ENCODE measurements around the gene CACNA2D3. TPM values are rescaled to one million over a fixed set of nuclear protein-coding genes. Genes with fewer than 3 reads are reported as not detected.

CACNA2D3 gene
- total RNA-seq, 4 donors from 2014 or later, result 0.83 to 5.0 (median 2.5) TPM

- intact Hi-C loops (cut with DNase I; ENCODE audit: low total_unique reads), result no loop called here
- no peaks in the 10 kb centered on the region for H3K4me1 ChIP-seq
- DNase-seq, result no peak
- no peak overlapping the region for H3K27ac ChIP-seq
- no peaks in the 10 kb centered on the region for H3K9me3 ChIP-seq
- H3K4me3 ChIP-seq, result no peak overlapping the region
- TF ChIP-seq POLR2A (IDR thresholded peaks at IDR 0.05) (no peak), CTCF (IDR thresholded peaks at IDR 0.05) (no peak)
- no peaks in the 10 kb centered on the region for H3K27me3 ChIP-seq
- H3K36me3 ChIP-seq, result no peaks in the 10 kb centered on the region
Observed at GRCh38 chr3:55007971-55008370, 885.6 kb downstream of the CACNA2D3 start.

GRCh38 chr3:55009372-55009771 is 887.0 kb downstream of the CACNA2D3 start:
- H3K9me3 ChIP-seq, result no peaks in the 10 kb centered on the region
- no peaks in the 10 kb centered on the region for H3K4me1 ChIP-seq
- intact Hi-C loops (cut with DNase I; ENCODE audit: low total_unique reads), result no loop called here
- no peaks in the 10 kb centered on the region for H3K36me3 ChIP-seq
- no peak for DNase-seq
- no peaks in the 10 kb centered on the region for H3K27me3 ChIP-seq
- H3K4me3 ChIP-seq, result no peak overlapping the region
- no peak overlapping the region for H3K27ac ChIP-seq
- no peak for TF ChIP-seq CTCF (IDR thresholded peaks at IDR 0.05)
- TF ChIP-seq POLR2A (IDR thresholded peaks at IDR 0.05), result no peak

GRCh38 chr3:55012091-55012490 is 889.7 kb downstream of the CACNA2D3 start:
- intact Hi-C loops (cut with DNase I; ENCODE audit: low total_unique reads), result no loop called here
- DNase-seq, result no peak
- Histone ChIP-seq H3K4me1 (no peaks in the 10 kb centered on the region), H3K27me3 (no peaks in the 10 kb centered on the region), H3K27ac (no peak overlapping the region), H3K9me3 (no peaks in the 10 kb centered on the region), H3K4me3 (no peak overlapping the region), H3K36me3 (no peaks in the 10 kb centered on the region)
- no peak for TF ChIP-seq POLR2A (IDR thresholded peaks at IDR 0.05)
- TF ChIP-seq CTCF (IDR thresholded peaks at IDR 0.05), result no peak

- H3K4me3 ChIP-seq, result no peak overlapping the region
- DNase-seq, result no peak
- no peaks in the 10 kb centered on the region for H3K4me1 ChIP-seq
- no peak overlapping the region for H3K27ac ChIP-seq
- no peaks in the 10 kb centered on the region for H3K36me3 ChIP-seq
- intact Hi-C loops (cut with DNase I; ENCODE audit: low total_unique reads), result no loop called here
- TF ChIP-seq POLR2A (IDR thresholded peaks at IDR 0.05) (no peak), CTCF (IDR thresholded peaks at IDR 0.05) (no peak)
- H3K27me3 ChIP-seq, result no peaks in the 10 kb centered on the region
- H3K9me3 ChIP-seq, result no peaks in the 10 kb centered on the region
Observed at GRCh38 chr3:55013145-55013925, 891.0 kb downstream of the CACNA2D3 start.

- no peak for DNase-seq
- no peak for TF ChIP-seq CTCF (IDR thresholded peaks at IDR 0.05)
- TF ChIP-seq POLR2A (IDR thresholded peaks at IDR 0.05), result no peak
- H3K4me3 ChIP-seq, result no peak overlapping the region
- H3K36me3 ChIP-seq, result no peaks in the 10 kb centered on the region
- no peaks in the 10 kb centered on the region for H3K4me1 ChIP-seq
- no peaks in the 10 kb centered on the region for H3K9me3 ChIP-seq
- intact Hi-C loops (cut with DNase I; ENCODE audit: low total_unique reads), result no loop called here
- no peak overlapping the region for H3K27ac ChIP-seq
- H3K27me3 ChIP-seq, result no peaks in the 10 kb centered on the region
Observed at GRCh38 chr3:55014081-55014480, 891.7 kb downstream of the CACNA2D3 start.

All from uterus (tissue), 4 donors.